DND-41 (cell line): Measurements from ENCODE around the gene RAPGEF2.

Experiments
- ATAC-seq: fragments of 200-7000 bp; cut with Tn5 transposase; 3 replicates; pipeline ENCODE4 v1.9.1; 2021; ENCODE audit warnings: low read depth; ENCODE audit not compliant: insufficient read depth
- DNase-seq: peaks from one replicate; pipeline ENCODE4 v3.0.0-alpha.2; 2020
- H2AFZ ChIP-seq: 2 replicates; pipeline ENCODE4 v1.6.0; 2012; ENCODE audit warnings: low read depth, low read length
- H3K27ac ChIP-seq: 2 replicates; pipeline ENCODE4 v1.5.1; 2012; ENCODE audit warnings: low read length, inconsistent platforms
- H3K27me3 ChIP-seq: fragments of 200-600 bp; sonication (generic); 2 replicates; pipeline ENCODE4 v1.6.0; 2012; ENCODE audit warnings: low read length, mild to moderate bottlenecking, inconsistent platforms; ENCODE audit not compliant: insufficient read depth, poor library complexity
- H3K36me3 ChIP-seq: 2 replicates; pipeline ENCODE4 v1.5.1; 2012; ENCODE audit warnings: low read length, inconsistent platforms; ENCODE audit not compliant: insufficient read depth
- H3K4me1 ChIP-seq: 2 replicates; pipeline ENCODE4 v1.5.1; 2012; ENCODE audit warnings: mild to moderate bottlenecking, low read length; ENCODE audit not compliant: insufficient read depth
- H3K4me2 ChIP-seq: 2 replicates; pipeline ENCODE4 v1.6.0; 2012; ENCODE audit warnings: mild to moderate bottlenecking, moderate library complexity, low read length, inconsistent platforms; ENCODE audit not compliant: insufficient read depth
- H3K4me3 ChIP-seq, 2 experiments: fragments of 200-600 bp in 1 of 2; shearing (Covaris generic) in 1 of 2; 2 replicates each; pipeline ENCODE4 v1.5.1; 2012 to 2016; ENCODE audit warnings: inconsistent platforms in 2 of 2, low read length in 2 of 2, mild to moderate bottlenecking in 2 of 2, low read depth in 1 of 2, moderate library complexity in 1 of 2
- H3K79me2 ChIP-seq: 2 replicates; pipeline ENCODE4 v1.6.0; 2012; ENCODE audit warnings: low read length, inconsistent platforms; ENCODE audit not compliant: insufficient read depth
- H3K9ac ChIP-seq: 2 replicates; pipeline ENCODE4 v1.6.0; 2012; ENCODE audit warnings: low read depth, mild to moderate bottlenecking, inconsistent platforms, low read length, moderate library complexity
- H3K9me3 ChIP-seq: 2 replicates; pipeline ENCODE4 v1.5.1; 2012; ENCODE audit warnings: low read length, moderate library complexity, mild to moderate bottlenecking, inconsistent platforms; ENCODE audit not compliant: insufficient read depth, severe bottlenecking
- H4K20me1 ChIP-seq: 2 replicates; pipeline ENCODE4 v1.6.0; 2012; ENCODE audit warnings: low read length; ENCODE audit not compliant: insufficient read depth
- EZH2 ChIP-seq: IDR thresholded peaks from 3 replicates; pipeline ENCODE4 v1.6.1; 2012; ENCODE audit warnings: borderline replicate concordance, low read depth, mild to moderate bottlenecking, moderate library complexity, low read length, inconsistent platforms; ENCODE audit not compliant: severe bottlenecking
- TF ChIP-seq, protein P1 (sequence below): IDR thresholded peaks from 2 replicates; pipeline ENCODE4 v1.5.1; 2012; ENCODE audit warnings: borderline replicate concordance, low read length, moderate library complexity, mild to moderate bottlenecking; ENCODE audit not compliant: poor library complexity, severe bottlenecking; ENCODE audit errors: extremely low read depth

Gene RAPGEF2

DNA sequence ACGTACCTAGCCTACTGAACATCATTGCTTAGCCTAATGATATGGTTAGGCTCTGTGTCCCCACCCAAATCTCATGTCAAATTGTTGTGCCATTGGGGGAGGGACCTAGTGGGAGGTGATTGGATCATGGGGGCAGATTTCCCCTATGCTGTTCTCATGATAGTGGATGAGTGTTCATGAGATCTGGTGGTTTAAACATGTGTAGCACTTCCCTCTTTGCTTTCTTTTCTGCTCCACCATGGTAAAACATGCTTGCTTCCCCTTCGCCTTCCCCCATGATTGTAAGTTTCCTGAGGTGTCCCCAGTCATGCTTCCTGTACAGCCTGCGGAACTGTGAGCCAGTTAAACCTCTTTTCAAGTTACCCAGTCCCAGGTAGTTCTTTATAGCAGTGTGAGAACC is 102.6 kb downstream of the RAPGEF2 start:
- Histone ChIP-seq H3K79me2 (no peaks in the 10 kb centered on the region), H4K20me1 (peaks cover 5% of the 10 kb centered on the region; the same call in 1 of the 2 replicates), H3K9ac (no peak overlapping the region), H3K4me2 (no peak overlapping the region), H3K27me3 (no peaks in the 10 kb centered on the region), H3K36me3 (no peaks in the 10 kb centered on the region), H3K9me3 (no peaks in the 10 kb centered on the region), H3K4me1 (no peaks in the 10 kb centered on the region), H2AFZ (no peak overlapping the region), H3K27ac (no peak overlapping the region), H3K4me3 (no peak overlapping the region)
- no peak for TF ChIP-seq EZH2
- TF ChIP-seq, protein P1, sequence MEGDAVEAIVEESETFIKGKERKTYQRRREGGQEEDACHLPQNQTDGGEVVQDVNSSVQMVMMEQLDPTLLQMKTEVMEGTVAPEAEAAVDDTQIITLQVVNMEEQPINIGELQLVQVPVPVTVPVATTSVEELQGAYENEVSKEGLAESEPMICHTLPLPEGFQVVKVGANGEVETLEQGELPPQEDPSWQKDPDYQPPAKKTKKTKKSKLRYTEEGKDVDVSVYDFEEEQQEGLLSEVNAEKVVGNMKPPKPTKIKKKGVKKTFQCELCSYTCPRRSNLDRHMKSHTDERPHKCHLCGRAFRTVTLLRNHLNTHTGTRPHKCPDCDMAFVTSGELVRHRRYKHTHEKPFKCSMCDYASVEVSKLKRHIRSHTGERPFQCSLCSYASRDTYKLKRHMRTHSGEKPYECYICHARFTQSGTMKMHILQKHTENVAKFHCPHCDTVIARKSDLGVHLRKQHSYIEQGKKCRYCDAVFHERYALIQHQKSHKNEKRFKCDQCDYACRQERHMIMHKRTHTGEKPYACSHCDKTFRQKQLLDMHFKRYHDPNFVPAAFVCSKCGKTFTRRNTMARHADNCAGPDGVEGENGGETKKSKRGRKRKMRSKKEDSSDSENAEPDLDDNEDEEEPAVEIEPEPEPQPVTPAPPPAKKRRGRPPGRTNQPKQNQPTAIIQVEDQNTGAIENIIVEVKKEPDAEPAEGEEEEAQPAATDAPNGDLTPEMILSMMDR: no peak
- no peak for DNase-seq
- ATAC-seq: no peak

DNA sequence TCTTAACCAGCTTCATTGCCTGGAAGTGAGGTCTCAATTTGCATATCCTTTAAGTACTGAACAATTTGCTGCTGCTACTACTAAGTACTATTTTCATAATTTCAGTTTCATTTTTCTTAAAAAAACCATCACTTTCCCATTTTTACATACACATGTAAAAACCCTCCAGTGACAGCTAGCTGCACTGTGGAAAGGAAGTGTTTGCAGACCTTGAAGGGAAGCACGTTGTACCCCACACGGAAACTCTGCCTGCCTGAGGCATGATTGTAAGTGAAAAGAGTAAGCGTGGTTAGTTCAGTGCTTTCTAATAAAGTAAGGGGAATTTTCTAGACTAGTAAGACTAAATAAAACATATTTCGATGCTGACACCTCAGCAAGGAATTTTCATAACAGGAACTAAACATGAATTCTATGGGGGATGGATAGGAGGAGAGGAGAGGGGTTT is 103.6 kb downstream of the RAPGEF2 start:
- TF ChIP-seq, protein P1: no peak
- TF ChIP-seq EZH2: no peak
- Histone ChIP-seq H3K9me3 (no peaks in the 10 kb centered on the region), H3K4me3 (no peak overlapping the region), H3K27me3 (no peaks in the 10 kb centered on the region), H4K20me1 (peaks cover 5% of the 10 kb centered on the region; the same call in 1 of the 2 replicates), H3K4me1 (no peaks in the 10 kb centered on the region), H3K27ac (no peak overlapping the region), H3K79me2 (no peaks in the 10 kb centered on the region), H3K36me3 (no peaks in the 10 kb centered on the region), H3K4me2 (no peak overlapping the region), H2AFZ (no peak overlapping the region), H3K9ac (no peak overlapping the region)
- no peak for DNase-seq
- ATAC-seq: no peak

DNA sequence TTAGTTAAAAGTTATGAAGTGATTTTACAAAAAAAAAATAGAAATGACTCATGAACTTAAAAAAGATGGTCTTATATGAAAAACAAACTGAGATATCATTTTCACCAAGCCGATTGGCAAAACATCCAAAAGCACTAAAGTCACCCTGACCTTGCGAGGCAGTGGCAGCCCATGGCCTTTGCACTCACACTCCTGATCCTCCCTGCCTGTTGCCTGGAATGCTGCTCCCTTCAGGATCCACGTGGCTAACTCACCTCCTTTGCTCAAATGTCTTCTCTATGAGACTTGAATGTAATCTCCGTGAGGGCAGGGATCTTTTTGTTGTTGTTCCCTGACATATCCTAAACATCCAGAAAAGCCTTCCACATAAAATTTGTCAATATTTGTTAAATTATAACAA is 106.4 kb downstream of the RAPGEF2 start:
- H3K9ac ChIP-seq: no peak overlapping the region
- H3K4me3 ChIP-seq: no peak overlapping the region
- H3K9me3 ChIP-seq: no peaks in the 10 kb centered on the region
- H3K27me3 ChIP-seq: no peaks in the 10 kb centered on the region
- DNase-seq (no peak), ATAC-seq (no peak)
- no peaks in the 10 kb centered on the region for H3K4me1 ChIP-seq
- no peak overlapping the region for H2AFZ ChIP-seq
- no peaks in the 10 kb centered on the region for H3K79me2 ChIP-seq
- H4K20me1 ChIP-seq: no peaks in the 10 kb centered on the region
- H3K4me2 ChIP-seq: no peak overlapping the region
- no peak for TF ChIP-seq EZH2
- TF ChIP-seq, protein P1: no peak
- H3K36me3 ChIP-seq: no peaks in the 10 kb centered on the region
- no peak overlapping the region for H3K27ac ChIP-seq

DNA sequence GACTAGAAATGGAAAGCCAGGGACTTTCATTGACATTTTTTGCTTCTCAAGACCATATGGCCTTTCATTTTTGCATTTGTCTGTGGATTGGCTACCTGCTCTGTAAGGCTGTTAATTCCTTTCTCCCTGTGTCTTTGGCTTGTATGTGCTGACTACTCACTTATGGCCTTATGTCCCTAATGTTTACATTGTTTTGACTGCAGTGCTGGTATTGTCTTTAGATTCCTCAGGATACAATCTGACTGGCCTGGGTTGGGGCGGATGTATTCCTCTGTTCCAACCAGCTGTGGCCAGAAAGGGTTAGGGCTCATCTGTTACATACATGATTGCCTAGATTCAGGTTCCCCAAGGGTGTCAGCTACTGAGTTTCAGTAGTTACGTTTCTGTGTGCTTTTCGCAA is 108.1 kb downstream of the RAPGEF2 start:
- Histone ChIP-seq H3K4me3 (no peak overlapping the region), H3K27ac (no peak overlapping the region), H3K9me3 (no peaks in the 10 kb centered on the region), H4K20me1 (no peaks in the 10 kb centered on the region), H3K4me2 (no peak overlapping the region), H3K9ac (no peak overlapping the region), H2AFZ (no peak overlapping the region), H3K79me2 (no peaks in the 10 kb centered on the region), H3K36me3 (no peaks in the 10 kb centered on the region), H3K27me3 (no peaks in the 10 kb centered on the region), H3K4me1 (no peaks in the 10 kb centered on the region)
- DNase-seq (no peak), ATAC-seq (no peak)
- no peak for TF ChIP-seq EZH2
